ENCODE measurements around the gene MATCAP1.

DNA sequence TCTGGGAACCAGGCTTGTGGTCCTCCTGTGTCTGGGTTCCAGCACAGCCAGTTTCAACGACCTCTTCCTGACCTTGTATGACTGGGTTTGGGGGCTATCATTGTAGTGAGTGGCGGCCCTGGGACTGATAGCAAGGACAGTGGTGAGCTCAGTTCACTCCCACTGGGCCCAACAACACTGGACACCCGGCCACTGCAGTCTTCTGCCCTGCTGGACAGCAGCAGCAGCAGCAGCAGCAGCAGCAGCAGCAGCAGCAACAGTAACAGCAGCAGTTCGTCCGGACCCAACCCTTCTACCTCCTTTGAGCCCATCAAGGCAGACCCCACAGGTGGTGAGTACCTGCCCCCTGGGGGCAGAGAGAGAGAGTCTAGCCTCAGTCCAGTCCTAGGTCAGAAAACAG is 11.9 kb upstream of the MATCAP1 start:
- TF ChIP-seq, protein P1, sequence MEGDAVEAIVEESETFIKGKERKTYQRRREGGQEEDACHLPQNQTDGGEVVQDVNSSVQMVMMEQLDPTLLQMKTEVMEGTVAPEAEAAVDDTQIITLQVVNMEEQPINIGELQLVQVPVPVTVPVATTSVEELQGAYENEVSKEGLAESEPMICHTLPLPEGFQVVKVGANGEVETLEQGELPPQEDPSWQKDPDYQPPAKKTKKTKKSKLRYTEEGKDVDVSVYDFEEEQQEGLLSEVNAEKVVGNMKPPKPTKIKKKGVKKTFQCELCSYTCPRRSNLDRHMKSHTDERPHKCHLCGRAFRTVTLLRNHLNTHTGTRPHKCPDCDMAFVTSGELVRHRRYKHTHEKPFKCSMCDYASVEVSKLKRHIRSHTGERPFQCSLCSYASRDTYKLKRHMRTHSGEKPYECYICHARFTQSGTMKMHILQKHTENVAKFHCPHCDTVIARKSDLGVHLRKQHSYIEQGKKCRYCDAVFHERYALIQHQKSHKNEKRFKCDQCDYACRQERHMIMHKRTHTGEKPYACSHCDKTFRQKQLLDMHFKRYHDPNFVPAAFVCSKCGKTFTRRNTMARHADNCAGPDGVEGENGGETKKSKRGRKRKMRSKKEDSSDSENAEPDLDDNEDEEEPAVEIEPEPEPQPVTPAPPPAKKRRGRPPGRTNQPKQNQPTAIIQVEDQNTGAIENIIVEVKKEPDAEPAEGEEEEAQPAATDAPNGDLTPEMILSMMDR (IDR thresholded peaks at IDR 0.05), result no peak
- TF ChIP-seq, protein P2, sequence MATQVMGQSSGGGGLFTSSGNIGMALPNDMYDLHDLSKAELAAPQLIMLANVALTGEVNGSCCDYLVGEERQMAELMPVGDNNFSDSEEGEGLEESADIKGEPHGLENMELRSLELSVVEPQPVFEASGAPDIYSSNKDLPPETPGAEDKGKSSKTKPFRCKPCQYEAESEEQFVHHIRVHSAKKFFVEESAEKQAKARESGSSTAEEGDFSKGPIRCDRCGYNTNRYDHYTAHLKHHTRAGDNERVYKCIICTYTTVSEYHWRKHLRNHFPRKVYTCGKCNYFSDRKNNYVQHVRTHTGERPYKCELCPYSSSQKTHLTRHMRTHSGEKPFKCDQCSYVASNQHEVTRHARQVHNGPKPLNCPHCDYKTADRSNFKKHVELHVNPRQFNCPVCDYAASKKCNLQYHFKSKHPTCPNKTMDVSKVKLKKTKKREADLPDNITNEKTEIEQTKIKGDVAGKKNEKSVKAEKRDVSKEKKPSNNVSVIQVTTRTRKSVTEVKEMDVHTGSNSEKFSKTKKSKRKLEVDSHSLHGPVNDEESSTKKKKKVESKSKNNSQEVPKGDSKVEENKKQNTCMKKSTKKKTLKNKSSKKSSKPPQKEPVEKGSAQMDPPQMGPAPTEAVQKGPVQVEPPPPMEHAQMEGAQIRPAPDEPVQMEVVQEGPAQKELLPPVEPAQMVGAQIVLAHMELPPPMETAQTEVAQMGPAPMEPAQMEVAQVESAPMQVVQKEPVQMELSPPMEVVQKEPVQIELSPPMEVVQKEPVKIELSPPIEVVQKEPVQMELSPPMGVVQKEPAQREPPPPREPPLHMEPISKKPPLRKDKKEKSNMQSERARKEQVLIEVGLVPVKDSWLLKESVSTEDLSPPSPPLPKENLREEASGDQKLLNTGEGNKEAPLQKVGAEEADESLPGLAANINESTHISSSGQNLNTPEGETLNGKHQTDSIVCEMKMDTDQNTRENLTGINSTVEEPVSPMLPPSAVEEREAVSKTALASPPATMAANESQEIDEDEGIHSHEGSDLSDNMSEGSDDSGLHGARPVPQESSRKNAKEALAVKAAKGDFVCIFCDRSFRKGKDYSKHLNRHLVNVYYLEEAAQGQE (IDR thresholded peaks at IDR 0.05; ENCODE audit: low read depth, low read length), result no peak
- TF ChIP-seq TAF1 (IDR thresholded peaks at IDR 0.05; ENCODE audit: borderline replicate concordance, low read depth, low read length) (no peak), RFX5 (IDR thresholded peaks at IDR 0.05; ENCODE audit: low read length) (no peak), EZH2phosphoT487 (IDR thresholded peaks at IDR 0.05; ENCODE audit: borderline replicate concordance, low read depth) (no peak), POLR2AphosphoS5 (IDR thresholded peaks at IDR 0.05; ENCODE audit: low read depth, low read length) (no peak), RAD21 (IDR thresholded peaks at IDR 0.05; ENCODE audit: low read length) (no peak), RXRA (IDR thresholded peaks at IDR 0.05; ENCODE audit: borderline replicate concordance, low read depth) (no peak), GATA2 (CRISPR knock-in tag; IDR thresholded peaks at IDR 0.05) (no peak)
- TF ChIP-seq, protein P3, sequence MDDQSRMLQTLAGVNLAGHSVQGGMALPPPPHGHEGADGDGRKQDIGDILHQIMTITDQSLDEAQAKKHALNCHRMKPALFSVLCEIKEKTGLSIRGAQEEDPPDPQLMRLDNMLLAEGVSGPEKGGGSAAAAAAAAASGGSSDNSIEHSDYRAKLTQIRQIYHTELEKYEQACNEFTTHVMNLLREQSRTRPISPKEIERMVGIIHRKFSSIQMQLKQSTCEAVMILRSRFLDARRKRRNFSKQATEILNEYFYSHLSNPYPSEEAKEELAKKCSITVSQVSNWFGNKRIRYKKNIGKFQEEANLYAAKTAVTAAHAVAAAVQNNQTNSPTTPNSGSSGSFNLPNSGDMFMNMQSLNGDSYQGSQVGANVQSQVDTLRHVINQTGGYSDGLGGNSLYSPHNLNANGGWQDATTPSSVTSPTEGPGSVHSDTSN (IDR thresholded peaks at IDR 0.05), result no peak
- TF ChIP-seq, protein P4, sequence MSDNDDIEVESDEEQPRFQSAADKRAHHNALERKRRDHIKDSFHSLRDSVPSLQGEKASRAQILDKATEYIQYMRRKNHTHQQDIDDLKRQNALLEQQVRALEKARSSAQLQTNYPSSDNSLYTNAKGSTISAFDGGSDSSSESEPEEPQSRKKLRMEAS (IDR thresholded peaks at IDR 0.05; ENCODE audit: low read depth), result no peak

Data from SK-N-SH (cell line).